IMR-90 (cell line): Measurements from ENCODE around the gene HMX1. TPM values are rescaled to one million over a fixed set of nuclear protein-coding genes. Genes with fewer than 3 reads are reported as not detected.

Experiments
- ATAC-seq: fragments of 200-7000 bp; cut with Tn5 transposase; 2 replicates; pipeline ENCODE4 v1.9.1; 2020; ENCODE audit warnings: low read depth, mild to moderate bottlenecking, moderate library complexity
- BruUV-seq: library from RNA; stranded (reverse); fragments of 400-500 nt; replicated peaks from 2 replicates; lab custom pipeline; 2021; lab: Mats Ljungman, UMichigan
- CTCF ChIA-PET: fragments of 300-600 bp; formaldehyde crosslinking; extraction: SDS; loops from one replicate; lab custom pipeline; 2021; ENCODE audit warnings: antibody characterized with exemption; lab: Yijun Ruan, JAX
- POLR2A ChIA-PET: fragments of 300-600 bp; sonication (Branson Sonifier 250); formaldehyde crosslinking; loops from one replicate; lab custom pipeline; 2022; ENCODE audit warnings: antibody characterized with exemption; ENCODE audit not compliant: unreplicated experiment; lab: Charles Lee
- DNase-seq: peaks from one replicate; pipeline ENCODE4 v3.0.0; 2013
- H2AFZ ChIP-seq: replicated peaks from 2 replicates; pipeline ENCODE3; 2013; ENCODE audit warnings: low read length, mild to moderate bottlenecking; ENCODE audit not compliant: poor library complexity
- H2AK5ac ChIP-seq: 2 replicates; pipeline ENCODE4 v1.6.1; 2013; ENCODE audit warnings: low read depth, low read length, inconsistent platforms
- H2AK9ac ChIP-seq: replicated peaks from 2 replicates; pipeline ENCODE3; 2013; ENCODE audit warnings: mild to moderate bottlenecking, low read depth, low read length, moderate library complexity; ENCODE audit not compliant: poor library complexity
- H2BK120ac ChIP-seq: 2 replicates; pipeline ENCODE4 v1.6.1; 2013; ENCODE audit warnings: low read depth, low read length, inconsistent platforms
- H2BK15ac ChIP-seq: 3 replicates; pipeline ENCODE4 v1.6.1; 2013; ENCODE audit warnings: low read depth, low read length, inconsistent platforms
- H2BK20ac ChIP-seq: 2 replicates; pipeline ENCODE4 v1.6.1; 2013; ENCODE audit warnings: low read depth, mild to moderate bottlenecking, inconsistent platforms, low read length, moderate library complexity
- H2BK5ac ChIP-seq: 2 replicates; pipeline ENCODE4 v1.6.1; 2013; ENCODE audit warnings: mild to moderate bottlenecking, low read depth, low read length, inconsistent platforms; ENCODE audit not compliant: poor library complexity, severe bottlenecking
- H3K14ac ChIP-seq: replicated peaks from 2 replicates; pipeline ENCODE4 v1.6.1; 2013; ENCODE audit warnings: low read depth, low read length, inconsistent platforms
- H3K18ac ChIP-seq: 2 replicates; pipeline ENCODE4 v1.6.1; 2013; ENCODE audit warnings: low read depth, low read length, control low read depth
- H3K23ac ChIP-seq: 2 replicates; pipeline ENCODE4 v1.6.1; 2013; ENCODE audit warnings: low read depth, low read length, inconsistent platforms
- H3K27ac ChIP-seq: 2 replicates; pipeline ENCODE4 v1.5.1; 2013; ENCODE audit warnings: mild to moderate bottlenecking, control low read depth, low read length; ENCODE audit not compliant: insufficient read depth
- H3K27me3 ChIP-seq: 2 replicates; pipeline ENCODE4 v1.6.1; 2013; ENCODE audit warnings: low read length; ENCODE audit not compliant: control insufficient read depth, insufficient read depth
- H3K36me3 ChIP-seq: 2 replicates; pipeline ENCODE4 v1.6.1; 2013; ENCODE audit warnings: low read length, mixed read lengths; ENCODE audit not compliant: control insufficient read depth, insufficient read depth
- H3K4ac ChIP-seq: 2 replicates; pipeline ENCODE4 v1.6.1; 2013; ENCODE audit warnings: low read depth, low read length, inconsistent platforms
- H3K4me1 ChIP-seq: 2 replicates; pipeline ENCODE4 v1.6.1; 2013; ENCODE audit warnings: low read length, mixed read lengths; ENCODE audit not compliant: control insufficient read depth, insufficient read depth
- H3K4me2 ChIP-seq: 2 replicates; pipeline ENCODE4 v1.6.1; 2013; ENCODE audit warnings: low read depth, mild to moderate bottlenecking, control low read depth, low read length, moderate library complexity
- H3K4me3 ChIP-seq: 2 replicates; pipeline ENCODE4 v1.5.1; 2013; ENCODE audit warnings: low read depth, mild to moderate bottlenecking, control low read depth, low read length, moderate library complexity; ENCODE audit not compliant: insufficient read depth
- H3K56ac ChIP-seq: 2 replicates; pipeline ENCODE4 v1.6.1; 2013; ENCODE audit warnings: low read length, inconsistent platforms; ENCODE audit not compliant: insufficient read depth; ENCODE audit errors: extremely low read depth
- H3K79me1 ChIP-seq, 2 experiments: 2 replicates each; pipeline ENCODE4 v1.6.1; 2013; ENCODE audit warnings: low read length in 2 of 2, inconsistent platforms in 1 of 2, low read depth in 1 of 2
- H3K9ac ChIP-seq: 2 replicates; pipeline ENCODE4 v1.6.1; 2013; ENCODE audit warnings: low read depth, low read length, control low read depth
- H3K9me1 ChIP-seq: 2 replicates; pipeline ENCODE4 v1.6.1; 2013; ENCODE audit warnings: low read length, inconsistent platforms; ENCODE audit not compliant: insufficient read depth
- H3K9me3 ChIP-seq: 2 replicates; pipeline ENCODE4 v1.6.1; 2013; ENCODE audit warnings: low read length; ENCODE audit not compliant: control insufficient read depth, insufficient read depth
- H4K20me1 ChIP-seq: 2 replicates; pipeline ENCODE4 v1.6.1; 2013; ENCODE audit warnings: low read length, inconsistent platforms; ENCODE audit not compliant: insufficient read depth
- H4K5ac ChIP-seq: 2 replicates; pipeline ENCODE4 v1.6.1; 2013; ENCODE audit warnings: mild to moderate bottlenecking, low read depth, low read length, control low read depth
- H4K8ac ChIP-seq, 2 experiments: 2 replicates each; pipeline ENCODE4 v1.6.1; 2013; ENCODE audit warnings: low read depth in 2 of 2, low read length in 2 of 2, control low read depth in 1 of 2, inconsistent platforms in 1 of 2
- H4K91ac ChIP-seq: 2 replicates; pipeline ENCODE4 v1.6.1; 2013; ENCODE audit warnings: low read depth, low read length, inconsistent platforms; ENCODE audit not compliant: insufficient read depth
- BHLHE40 ChIP-seq: fragments of 150-350 bp; IDR thresholded peaks from 2 replicates; pipeline ENCODE4 v1.6.1; 2016; ENCODE audit warnings: mild to moderate bottlenecking, low read depth, low read length
- ELK1 ChIP-seq: fragments of 150-350 bp; IDR thresholded peaks from 2 replicates; pipeline ENCODE4 v1.6.1; 2016; ENCODE audit warnings: low read depth, mild to moderate bottlenecking, low read length, moderate library complexity, borderline replicate concordance
- FOS ChIP-seq: fragments of 150-350 bp; IDR thresholded peaks from 2 replicates; pipeline ENCODE4 v1.6.1; 2016; ENCODE audit warnings: low read depth, low read length
- MXI1 ChIP-seq: IDR thresholded peaks from 2 replicates; pipeline ENCODE4 v1.6.1; 2012; ENCODE audit warnings: low read depth, mild to moderate bottlenecking, low read length, moderate library complexity, borderline replicate concordance
- NFE2L2 ChIP-seq: fragments of 150-350 bp; IDR thresholded peaks from 2 replicates; pipeline ENCODE4 v1.6.1; 2016; ENCODE audit warnings: low read depth, mild to moderate bottlenecking, low read length
- whole genome bisulfite sequencing, 2 experiments: methylation state at CpG; one replicate each; pipeline versions ENCODE4 v1.1.5 to v1.1.7; 2013; ENCODE audit warnings: missing lambda C conversion rate in 2 of 2; ENCODE audit not compliant: insufficient read length in 1 of 2; ENCODE audit errors: extremely low coverage in 2 of 2; 5-methylcytosine and 5-hydroxymethylcytosine counted together
- dilution Hi-C: fragments of 300-500 bp; cut with HindIII; formaldehyde crosslinking; loops from one replicate; pipeline ENCODE4 v1.14.3; 2018; ENCODE audit warnings: low sequenced_read_pairs; ENCODE audit not compliant: unreplicated experiment
- in situ Hi-C: fragments of 300-500 bp; cut with MboI; formaldehyde crosslinking; loops from 3 replicates; pipeline ENCODE4 v1.14.3; 2019; ENCODE audit warnings: low sequenced_read_pairs, inconsistent platforms, mixed read lengths
- intact Hi-C: fragments of 100-400 bp; cut with micrococcal nuclease; formaldehyde crosslinking; loops from 2 replicates; pipeline ENCODE4 v1.10.0; 2022
- polyA plus RNA-seq, 3 experiments: library from polyadenylated mRNA; depleted of rRNA; stranded (reverse); fragments of >200 nt; gene quantifications; 2 replicates each; pipeline ENCODE4 v1.2.3, GENCODE V29; 2012; ENCODE audit warnings: low replicate concordance in 1 of 3
- total RNA-seq: library from RNA; depleted of rRNA; stranded (reverse); fragments of >200 nt; gene quantifications from 2 replicates; pipeline ENCODE4 v1.2.3, GENCODE V29; 2012

The HMX1 gene
- total and polyA plus RNA-seq, 2 of the 4 experiments (the other 2 are of a cell fraction), result not detected

GRCh38 chr4:8916351-8916885 is 44.8 kb upstream of the HMX1 start:
- DNase-seq, result no peak
- no peak for ATAC-seq
- H3K27me3 ChIP-seq, result no peaks in the 10 kb centered on the region
- no peak overlapping the region for H3K27ac ChIP-seq
- no peak overlapping the region for H4K5ac ChIP-seq
- POLR2A ChIA-PET, result no interaction called here
- BruUV-seq, result no TSS peak
- H3K4me3 ChIP-seq, result no peak overlapping the region
- no peaks in the 10 kb centered on the region for H3K79me1 ChIP-seq
- no peak overlapping the region for H3K4me2 ChIP-seq
- H2AK9ac ChIP-seq, result no peak overlapping the region
- H3K36me3 ChIP-seq, result no peaks in the 10 kb centered on the region
- 37% methylated on average over 6 of the region's 11 CpGs; no CpG with 5 or more reads in 1 of the 2 experiments for WGBS, 2 experiments
- no peaks in the 10 kb centered on the region for H3K9me3 ChIP-seq
- no peak overlapping the region for H2BK5ac ChIP-seq
- no peak overlapping the region for H3K56ac ChIP-seq
- H4K8ac ChIP-seq, result no peak overlapping the region
- no peak overlapping the region for H3K23ac ChIP-seq
- H2AK5ac ChIP-seq, result no peak overlapping the region
- H3K4ac ChIP-seq, result no peak overlapping the region
- CTCF ChIA-PET, result no interaction called here
- H3K9ac ChIP-seq, result no peak overlapping the region
- H2AFZ ChIP-seq, result no peak overlapping the region
- intact Hi-C loops (no loop called here), in situ Hi-C loops (no loop called here), dilution Hi-C loops (no loop called here)
- no peak overlapping the region for H4K91ac ChIP-seq
- H2BK120ac ChIP-seq, result no peak overlapping the region
- no peaks in the 10 kb centered on the region for H3K4me1 ChIP-seq
- no peak overlapping the region for H2BK20ac ChIP-seq
- no peaks in the 10 kb centered on the region for H4K20me1 ChIP-seq
- no peak overlapping the region for H2BK15ac ChIP-seq
- H3K14ac ChIP-seq, result no peak overlapping the region
- TF ChIP-seq FOS (no peak), MXI1 (no peak), ELK1 (no peak), NFE2L2 (no peak), BHLHE40 (no peak)
- H3K18ac ChIP-seq, result no peak overlapping the region
- no peaks in the 10 kb centered on the region for H3K9me1 ChIP-seq
